GM06990 (cell line): ENCODE data around the gene GRM1.

Experiments
- DNase-seq: peaks from one replicate; pipeline ENCODE4 v3.0.0-alpha.2; 2011; ENCODE audit not compliant: insufficient read length; ENCODE audit errors: extremely low read depth
- H3K27me3 ChIP-seq: replicated peaks from 2 replicates; pipeline ENCODE4 v1.6.0; 2011; ENCODE audit warnings: low read length; ENCODE audit not compliant: control insufficient read depth, insufficient read depth
- H3K36me3 ChIP-seq: 2 replicates; pipeline ENCODE4 v1.5.1; 2011; ENCODE audit warnings: low read length; ENCODE audit not compliant: control insufficient read depth, insufficient read depth
- H3K4me3 ChIP-seq: replicated peaks from 2 replicates; pipeline ENCODE4 v1.5.1; 2011; ENCODE audit warnings: low read depth, mild to moderate bottlenecking, control low read depth, low read length
- CTCF ChIP-seq: IDR thresholded peaks from 2 replicates; pipeline ENCODE4 v1.5.1; 2011; ENCODE audit warnings: low read length, control low read depth, mild to moderate bottlenecking, inconsistent platforms; ENCODE audit not compliant: insufficient read depth, poor library complexity, severe bottlenecking

The GRM1 gene

DNA sequence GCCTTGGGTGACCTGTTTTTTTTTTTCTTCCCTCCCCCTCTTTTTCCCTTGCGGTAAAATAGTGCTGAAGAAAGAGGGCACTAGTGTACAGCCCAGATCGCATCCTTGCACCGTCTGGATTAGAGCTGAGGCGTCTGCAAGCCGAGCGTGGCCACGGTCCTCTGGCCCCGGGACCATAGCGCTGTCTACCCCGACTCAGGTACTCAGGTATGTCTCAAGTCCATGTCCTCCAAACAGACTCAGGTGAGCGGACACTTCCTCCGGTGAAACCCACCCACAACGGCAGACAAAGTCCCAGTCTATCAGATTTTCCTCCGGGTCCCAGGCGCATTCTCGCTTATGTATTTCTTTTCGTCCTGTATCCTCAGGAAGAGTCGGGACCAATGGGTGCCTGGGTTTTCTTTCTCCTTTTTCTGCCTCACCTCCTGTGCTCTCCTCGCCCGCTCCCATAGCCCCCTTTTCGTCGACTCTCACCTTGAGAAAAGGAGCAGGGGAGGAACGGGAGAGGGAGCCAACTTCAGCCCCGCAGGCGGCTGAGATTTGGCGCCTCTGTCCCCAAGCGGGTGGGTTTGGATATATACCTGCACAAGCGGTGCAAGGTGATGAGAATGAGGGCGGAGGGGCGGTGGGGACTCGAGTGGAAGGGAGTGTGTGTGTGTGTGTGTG is 1.1 kb upstream of the GRM1 start:
- no peaks in the 10 kb centered on the region; the same call in 1 of the 2 replicates for H3K27me3 ChIP-seq
- TF ChIP-seq CTCF = no peak
- no peaks in the 10 kb centered on the region for H3K36me3 ChIP-seq
- DNase-seq = no peak
- H3K4me3 ChIP-seq = no peak overlapping the region

DNA sequence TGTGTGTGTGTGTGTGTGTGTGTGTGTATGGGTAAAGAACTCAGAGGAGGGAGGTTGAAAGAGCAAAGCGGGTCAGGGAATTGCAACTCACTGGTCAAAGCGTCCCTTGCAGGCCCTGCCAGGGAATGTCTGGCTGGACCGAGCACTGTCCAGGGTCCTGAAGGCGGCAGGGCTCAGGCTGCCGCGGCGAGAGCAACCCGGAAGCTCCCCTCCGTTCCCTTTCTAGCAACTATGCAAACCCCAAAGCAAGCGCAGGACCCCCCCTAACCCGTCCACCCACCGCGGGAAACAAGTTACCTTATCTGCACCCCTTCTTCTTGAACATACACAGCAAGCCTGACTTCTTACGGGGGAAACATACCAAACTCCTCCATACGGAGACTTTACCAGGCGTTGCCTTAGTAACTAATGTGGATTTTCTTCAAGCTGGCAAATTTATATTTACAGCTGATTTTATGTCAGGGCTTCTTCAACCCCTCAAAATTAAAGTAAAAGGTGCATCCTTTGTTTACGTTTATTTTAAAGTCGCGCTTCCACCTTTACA is 538 bp upstream of the GRM1 start:
- no peak for TF ChIP-seq CTCF
- Histone ChIP-seq H3K27me3 (no peaks in the 10 kb centered on the region; the same call in 1 of the 2 replicates), H3K36me3 (no peaks in the 10 kb centered on the region), H3K4me3 (no peak overlapping the region)
- peak; percentile 44 for DNase-seq

GRCh38 chr6:146029573-146030184 is 817 bp downstream of the GRM1 start:
- no peak for TF ChIP-seq CTCF
- H3K36me3 ChIP-seq = no peaks in the 10 kb centered on the region
- H3K4me3 ChIP-seq = no peak overlapping the region
- DNase-seq = no peak
- no peaks in the 10 kb centered on the region; the same call in 1 of the 2 replicates for H3K27me3 ChIP-seq

GRCh38 chr6:146032387-146032786 is 3.5 kb downstream of the GRM1 start:
- no peak for DNase-seq
- Histone ChIP-seq H3K27me3 (no peaks in the 10 kb centered on the region; the same call in 1 of the 2 replicates), H3K36me3 (no peaks in the 10 kb centered on the region), H3K4me3 (no peak overlapping the region)
- no peak for TF ChIP-seq CTCF

DNA sequence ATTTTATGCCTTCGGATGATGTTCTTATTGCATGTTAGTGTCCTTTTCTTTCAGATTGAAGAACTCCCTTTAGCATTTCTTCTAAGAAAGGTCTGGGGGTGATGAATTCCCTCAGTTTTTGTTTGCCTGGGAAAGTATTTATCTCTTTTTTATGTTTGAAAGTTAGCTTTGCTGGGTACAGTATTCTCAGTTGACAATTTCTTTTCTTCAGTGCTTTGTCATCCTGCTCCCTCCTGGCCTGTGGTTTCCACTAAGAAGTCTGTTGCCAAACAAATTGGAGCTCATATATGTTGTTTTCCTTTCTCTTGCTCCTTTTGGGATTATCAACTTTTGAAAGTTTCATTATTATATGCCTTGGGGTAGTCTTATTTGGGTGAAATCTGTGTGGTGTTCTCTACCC is 11.5 kb downstream of the GRM1 start:
- Histone ChIP-seq H3K36me3 (no peaks in the 10 kb centered on the region), H3K4me3 (no peak overlapping the region), H3K27me3 (no peaks in the 10 kb centered on the region)
- DNase-seq = no peak
- no peak for TF ChIP-seq CTCF

GRCh38 chr6:146041282-146041681 is 12.4 kb downstream of the GRM1 start:
- Histone ChIP-seq H3K4me3 (no peak overlapping the region), H3K36me3 (no peaks in the 10 kb centered on the region), H3K27me3 (no peaks in the 10 kb centered on the region)
- DNase-seq = no peak
- peak; percentile 45 for TF ChIP-seq CTCF
